MM.1S (cell line): Measurements from ENCODE around the gene UST.

Experiments
- CTCF ChIP-seq: fragments of 300-600 bp; sonication (generic); IDR thresholded peaks from 2 replicates; pipeline ENCODE4 v1.5.1; 2016; ENCODE audit warnings: antibody characterized with exemption, low read length, mixed read lengths
- EZH2 ChIP-seq: fragments of 300-600 bp; sonication (generic); optimal IDR thresholded peaks from 2 replicates; pipeline ENCODE3; 2017; ENCODE audit warnings: low read depth, mild to moderate bottlenecking, antibody characterized with exemption, low read length, mixed read lengths

GRCh38 chr6:148890652-148891404 lies 144.0 kb downstream of the UST start:
- TF ChIP-seq CTCF = no peak
- no peak for TF ChIP-seq EZH2
